SH-SY5Y (cell line): ENCODE results near the gene CD86.

Source experiments
- GATA2 ChIP-seq: IDR thresholded peaks from 2 replicates; pipeline ENCODE4 v1.6.1; 2011; ENCODE audit warnings: mild to moderate bottlenecking, low read depth, low read length
- GATA3 ChIP-seq: IDR thresholded peaks from 2 replicates; pipeline ENCODE4 v1.6.1; 2011; ENCODE audit warnings: low read depth, mild to moderate bottlenecking, low read length, moderate library complexity

GRCh38 chr3:122080207-122080587 lies 25.0 kb downstream of the CD86 start:
- TF ChIP-seq GATA2 = no peak
- TF ChIP-seq GATA3 = no peak
